Cardiac fibroblast (primary cell): ENCODE measurements around the gene TRMT2A.

Source experiments
- DNase-seq, 2 donors: peaks; one replicate each; pipeline versions ENCODE4 v3.0.0 to v3.0.0-alpha.2; 2010; ENCODE audit warnings: low read depth in 2 of 2
- H3K4me3 ChIP-seq, 2 donors: replicated peaks in 1 of 2; 1 replicate in 1 of 2; 2 replicates in 1 of 2; pipeline ENCODE4 v1.5.1; 2011; ENCODE audit warnings: low read depth in 2 of 2, low read length in 2 of 2, mild to moderate bottlenecking in 2 of 2, moderate library complexity in 1 of 2
- TF ChIP-seq, protein P1 (sequence below): IDR thresholded peaks from one replicate; pipeline ENCODE4 v1.5.1; 2011; ENCODE audit warnings: low read depth, mild to moderate bottlenecking, low read length, inconsistent platforms

The TRMT2A gene

DNA sequence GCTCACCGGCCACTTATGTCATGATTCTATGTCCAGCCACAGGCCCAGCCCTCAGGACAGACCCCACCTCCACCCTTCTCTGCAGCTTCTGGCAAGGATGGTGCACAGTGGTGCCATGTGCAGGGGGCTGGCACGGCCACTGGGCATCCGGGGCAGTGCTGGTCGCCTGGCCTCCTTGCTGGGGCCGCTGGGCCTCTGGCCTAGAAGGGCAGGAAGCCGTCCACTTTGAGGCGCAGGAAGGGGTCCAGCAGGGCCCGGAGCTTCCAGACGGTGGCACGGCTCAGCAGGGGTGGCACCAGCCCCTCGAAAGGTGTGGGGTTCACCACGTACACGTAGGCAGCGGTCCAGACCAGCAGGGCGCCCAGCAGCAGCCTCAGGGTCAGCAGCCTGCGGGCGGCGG lies 31.4 kb upstream of the TRMT2A start:
- TF ChIP-seq, protein P1, sequence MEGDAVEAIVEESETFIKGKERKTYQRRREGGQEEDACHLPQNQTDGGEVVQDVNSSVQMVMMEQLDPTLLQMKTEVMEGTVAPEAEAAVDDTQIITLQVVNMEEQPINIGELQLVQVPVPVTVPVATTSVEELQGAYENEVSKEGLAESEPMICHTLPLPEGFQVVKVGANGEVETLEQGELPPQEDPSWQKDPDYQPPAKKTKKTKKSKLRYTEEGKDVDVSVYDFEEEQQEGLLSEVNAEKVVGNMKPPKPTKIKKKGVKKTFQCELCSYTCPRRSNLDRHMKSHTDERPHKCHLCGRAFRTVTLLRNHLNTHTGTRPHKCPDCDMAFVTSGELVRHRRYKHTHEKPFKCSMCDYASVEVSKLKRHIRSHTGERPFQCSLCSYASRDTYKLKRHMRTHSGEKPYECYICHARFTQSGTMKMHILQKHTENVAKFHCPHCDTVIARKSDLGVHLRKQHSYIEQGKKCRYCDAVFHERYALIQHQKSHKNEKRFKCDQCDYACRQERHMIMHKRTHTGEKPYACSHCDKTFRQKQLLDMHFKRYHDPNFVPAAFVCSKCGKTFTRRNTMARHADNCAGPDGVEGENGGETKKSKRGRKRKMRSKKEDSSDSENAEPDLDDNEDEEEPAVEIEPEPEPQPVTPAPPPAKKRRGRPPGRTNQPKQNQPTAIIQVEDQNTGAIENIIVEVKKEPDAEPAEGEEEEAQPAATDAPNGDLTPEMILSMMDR, result no peak
- DNase-seq, result no peak
- no peak overlapping the region for H3K4me3 ChIP-seq

DNA sequence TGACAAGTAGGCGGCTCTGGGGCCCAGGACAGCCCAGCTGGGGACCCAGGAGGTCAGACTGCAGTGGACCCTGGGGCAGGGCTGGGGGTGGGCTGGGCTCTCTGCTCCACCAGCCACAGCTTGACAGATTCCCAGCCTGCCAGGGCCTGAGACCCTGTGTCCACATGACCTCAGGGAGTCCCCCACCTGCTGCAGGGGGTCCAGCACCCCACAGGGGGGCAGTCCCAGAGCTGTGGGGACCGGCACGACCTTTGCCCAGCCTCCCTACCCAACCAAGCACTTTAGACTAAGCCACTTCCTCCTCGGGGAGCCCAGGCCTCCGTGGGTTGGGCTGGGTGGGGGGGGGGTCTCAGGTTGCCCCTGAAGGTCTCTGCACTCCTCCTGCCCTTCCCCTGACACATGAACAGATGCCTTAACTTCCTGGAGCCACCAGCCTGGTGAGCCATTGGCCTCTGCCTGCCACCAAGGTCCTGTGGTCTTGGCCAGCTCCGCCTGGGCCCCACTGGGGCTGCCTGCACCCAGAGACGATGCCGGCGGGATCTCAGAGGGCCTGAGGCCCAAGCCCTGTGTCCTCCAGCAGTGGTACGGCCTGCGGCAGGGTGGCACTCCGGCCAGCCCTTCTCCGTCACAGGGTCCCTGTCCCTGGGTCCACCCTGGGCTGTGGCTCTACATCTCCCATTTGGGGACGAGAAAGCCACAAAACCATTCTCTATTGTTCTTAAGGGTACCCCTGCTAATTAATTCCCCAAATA lies 30.4 kb upstream of the TRMT2A start:
- TF ChIP-seq, protein P1, result no peak
- H3K4me3 ChIP-seq, result no peak overlapping the region
- no peak for DNase-seq

DNA sequence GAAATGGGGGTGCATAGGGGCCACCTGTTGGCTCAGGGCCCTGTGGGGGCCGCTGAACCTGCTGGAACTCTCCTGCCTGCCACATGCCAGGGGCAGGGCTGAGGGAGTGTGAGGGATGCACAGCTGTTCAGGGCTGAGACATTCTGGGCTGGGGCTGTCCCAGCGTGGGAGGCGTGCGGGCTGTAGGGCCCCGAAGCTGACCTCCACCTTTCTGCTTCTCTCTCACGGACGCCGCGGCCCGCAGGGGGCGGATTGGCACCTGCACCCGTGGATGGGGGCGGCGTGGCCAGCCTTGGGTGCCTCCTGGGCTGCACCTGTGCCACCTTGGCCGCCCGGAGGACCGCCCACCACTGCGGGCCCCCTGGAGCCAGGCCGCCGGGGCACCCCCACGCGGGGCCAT lies 29.8 kb upstream of the TRMT2A start:
- TF ChIP-seq, protein P1, result no peak
- no peak for DNase-seq
- H3K4me3 ChIP-seq, result no peak overlapping the region

DNA sequence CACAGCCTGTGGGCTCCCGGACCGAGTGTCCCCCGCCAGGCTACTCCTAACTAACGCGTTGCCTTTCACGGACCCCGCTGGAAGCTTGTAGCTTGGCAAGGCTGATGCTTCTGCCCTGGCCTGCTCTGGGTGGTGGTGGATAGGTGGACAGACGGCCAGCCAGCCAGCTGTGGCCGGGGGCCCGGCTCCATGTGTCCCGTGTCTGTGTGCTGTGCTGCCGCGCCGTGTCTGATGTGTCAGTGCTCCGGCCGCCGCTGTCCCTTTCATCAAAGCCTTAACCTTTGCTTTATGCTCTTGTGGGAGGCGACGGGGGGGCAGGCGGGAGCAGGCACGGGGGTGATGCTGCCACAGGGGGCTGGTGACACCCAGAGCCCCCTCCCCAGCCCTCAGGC lies 28.8 kb upstream of the TRMT2A start:
- no peak overlapping the region for H3K4me3 ChIP-seq
- TF ChIP-seq, protein P1, result no peak
- no peak for DNase-seq

DNA sequence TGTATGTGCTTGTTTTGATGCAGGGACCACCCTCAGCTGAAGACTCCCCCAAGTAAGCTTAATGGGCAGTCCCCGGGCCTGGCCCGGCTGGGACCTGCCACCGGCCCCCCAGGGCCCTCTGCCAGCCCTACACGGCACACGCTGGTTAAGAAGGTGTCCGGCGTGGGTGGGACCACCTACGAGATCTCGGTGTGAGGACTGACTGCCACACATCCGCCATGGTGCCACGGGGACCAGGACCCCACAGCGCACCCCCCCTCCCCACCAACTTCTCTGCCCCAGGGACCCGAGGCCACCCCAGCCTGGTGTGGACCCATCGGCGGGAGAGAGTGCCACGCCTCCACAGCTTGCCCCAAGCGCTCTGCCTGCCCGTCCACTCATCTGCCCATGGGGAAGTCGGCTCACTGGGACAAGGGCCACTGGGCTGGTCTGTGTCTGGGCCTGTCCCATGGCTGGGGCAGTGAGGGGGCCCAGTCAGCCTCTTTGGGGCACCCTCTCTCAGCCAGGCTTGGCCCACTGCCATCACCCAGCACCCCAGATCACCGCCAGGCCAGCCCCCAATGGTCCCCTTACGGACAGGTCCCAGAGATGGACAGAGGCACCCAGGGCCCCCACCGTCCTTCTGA lies 28.3 kb upstream of the TRMT2A start:
- TF ChIP-seq, protein P1, result no peak
- H3K4me3 ChIP-seq, result no peak overlapping the region
- no peak for DNase-seq

DNA sequence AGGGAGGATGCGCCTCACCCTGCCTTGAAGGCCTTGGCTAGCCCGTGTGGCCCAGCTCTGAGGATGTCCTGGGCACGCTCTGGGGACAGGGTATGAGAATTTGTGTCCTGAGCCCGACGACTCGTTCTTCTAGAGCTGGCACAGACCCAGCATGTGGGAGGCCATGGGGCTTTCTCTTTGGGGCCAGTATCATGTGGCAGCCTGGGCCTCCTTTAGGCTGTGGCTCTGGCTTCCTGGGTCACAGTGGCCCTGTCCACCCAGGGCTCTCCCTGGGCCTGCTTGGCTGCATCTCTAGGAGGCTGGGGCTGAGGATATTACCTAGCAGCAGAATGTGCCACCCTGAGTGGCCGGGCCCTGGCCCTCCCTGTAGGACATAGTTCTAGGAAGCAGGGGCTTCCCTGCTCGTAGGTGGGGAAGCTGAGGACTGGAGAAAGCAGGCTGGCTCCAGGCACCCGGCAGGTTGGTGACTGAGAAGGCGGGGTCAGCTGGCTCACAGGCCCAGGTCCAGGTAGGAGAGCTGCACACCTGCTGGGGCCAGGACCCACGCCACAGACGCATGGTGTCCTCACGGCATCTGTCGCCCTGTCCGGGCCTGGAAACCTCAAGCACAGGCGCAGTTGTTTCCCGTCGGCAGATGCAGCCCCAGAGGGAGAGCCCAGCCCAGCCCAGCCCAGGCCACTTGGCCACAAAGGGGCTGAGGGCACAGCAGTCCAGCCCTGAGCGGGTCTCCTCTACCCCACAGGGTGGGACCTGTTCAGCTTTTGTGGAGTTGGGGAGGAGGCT lies 27.0 kb upstream of the TRMT2A start:
- no peak for DNase-seq
- TF ChIP-seq, protein P1, result no peak
- no peak overlapping the region for H3K4me3 ChIP-seq
